SU-DHL-6 (cell line): ENCODE measurements around the gene BOLA2B.
A peak's percentile ranks its signal among the peaks of the same experiment; 100 is the strongest.

Source experiments
- H2AFZ ChIP-seq: fragments of 200-600 bp; sonication (generic); 2 replicates; pipeline ENCODE4 v1.6.1; 2014; ENCODE audit warnings: low read depth, mild to moderate bottlenecking, moderate library complexity, mixed read lengths, antibody characterized with exemption, low read length; ENCODE audit not compliant: severe bottlenecking
- H3F3A ChIP-seq: fragments of 200-600 bp; shearing (Covaris generic); 2 replicates; pipeline ENCODE4 v1.6.0; 2016; ENCODE audit warnings: antibody characterized with exemption, mild to moderate bottlenecking; ENCODE audit not compliant: insufficient read depth
- H3K27ac ChIP-seq: fragments of 200-600 bp; sonication (generic); 2 replicates; pipeline ENCODE4 v1.5.1; 2016; ENCODE audit warnings: low read depth, mild to moderate bottlenecking, low read length, moderate library complexity, mixed read lengths
- H3K27me3 ChIP-seq: fragments of 200-600 bp; sonication (generic), shearing (Covaris generic); 2 replicates; pipeline ENCODE4 v1.6.0; 2014; ENCODE audit warnings: mild to moderate bottlenecking, low read length
- H3K36me3 ChIP-seq: fragments of 200-600 bp; sonication (generic); 2 replicates; pipeline ENCODE4 v1.6.1; 2014; ENCODE audit warnings: mild to moderate bottlenecking, low read length, mixed read lengths
- H3K4me2 ChIP-seq: fragments of 300-600, 200-600 bp; shearing (Covaris generic), sonication (generic); 2 replicates; pipeline ENCODE4 v1.6.0; 2014; ENCODE audit warnings: low read length, low read depth, mild to moderate bottlenecking; ENCODE audit not compliant: poor library complexity, severe bottlenecking
- H3K4me3 ChIP-seq: fragments of 200-600 bp; sonication (generic); 2 replicates; pipeline ENCODE4 v1.5.1; 2014; ENCODE audit warnings: antibody characterized with exemption, low read length, mild to moderate bottlenecking, mixed read lengths; ENCODE audit not compliant: insufficient read depth, poor library complexity, severe bottlenecking
- H3K79me2 ChIP-seq: fragments of 200-600 bp; sonication (generic); 2 replicates; pipeline ENCODE4 v1.6.1; 2014; ENCODE audit warnings: mild to moderate bottlenecking, low read length, moderate library complexity; ENCODE audit not compliant: insufficient read depth
- H3K9ac ChIP-seq: fragments of 200-600 bp; sonication (generic); 2 replicates; pipeline ENCODE4 v1.7.0; 2014; ENCODE audit warnings: mild to moderate bottlenecking, low read length
- H3K9me2 ChIP-seq: fragments of 200-600 bp; sonication (generic); replicated peaks from 2 replicates; pipeline ENCODE4 v1.6.1; 2014; ENCODE audit warnings: low read length; ENCODE audit not compliant: insufficient read depth
- H3K9me3 ChIP-seq: fragments of 200-600 bp; sonication (generic); 2 replicates; pipeline ENCODE4 v1.6.1; 2014; ENCODE audit warnings: low read length, mixed read lengths; ENCODE audit not compliant: insufficient read depth
- H4K20me1 ChIP-seq: fragments of 200-600 bp; sonication (generic); 2 replicates; pipeline ENCODE4 v1.6.1; 2014; ENCODE audit warnings: low read depth, mild to moderate bottlenecking, antibody characterized with exemption, low read length, moderate library complexity, mixed read lengths
- EZH2phosphoT487 ChIP-seq: fragments of 200-600 bp; sonication (generic), shearing (Covaris generic); conservative IDR thresholded peaks from 2 replicates; pipeline ENCODE4 v1.6.1; 2018; ENCODE audit warnings: mild to moderate bottlenecking, antibody characterized with exemption, low read length, moderate library complexity, mixed read lengths
- TF ChIP-seq, protein P1 (sequence below): fragments of 200-600 bp; sonication (generic); IDR thresholded peaks from one replicate; pipeline ENCODE4 v1.5.1; 2017; ENCODE audit warnings: antibody characterized with exemption, mild to moderate bottlenecking, low read length, moderate library complexity; ENCODE audit not compliant: insufficient read depth, poor library complexity, severe bottlenecking

The BOLA2B gene

DNA sequence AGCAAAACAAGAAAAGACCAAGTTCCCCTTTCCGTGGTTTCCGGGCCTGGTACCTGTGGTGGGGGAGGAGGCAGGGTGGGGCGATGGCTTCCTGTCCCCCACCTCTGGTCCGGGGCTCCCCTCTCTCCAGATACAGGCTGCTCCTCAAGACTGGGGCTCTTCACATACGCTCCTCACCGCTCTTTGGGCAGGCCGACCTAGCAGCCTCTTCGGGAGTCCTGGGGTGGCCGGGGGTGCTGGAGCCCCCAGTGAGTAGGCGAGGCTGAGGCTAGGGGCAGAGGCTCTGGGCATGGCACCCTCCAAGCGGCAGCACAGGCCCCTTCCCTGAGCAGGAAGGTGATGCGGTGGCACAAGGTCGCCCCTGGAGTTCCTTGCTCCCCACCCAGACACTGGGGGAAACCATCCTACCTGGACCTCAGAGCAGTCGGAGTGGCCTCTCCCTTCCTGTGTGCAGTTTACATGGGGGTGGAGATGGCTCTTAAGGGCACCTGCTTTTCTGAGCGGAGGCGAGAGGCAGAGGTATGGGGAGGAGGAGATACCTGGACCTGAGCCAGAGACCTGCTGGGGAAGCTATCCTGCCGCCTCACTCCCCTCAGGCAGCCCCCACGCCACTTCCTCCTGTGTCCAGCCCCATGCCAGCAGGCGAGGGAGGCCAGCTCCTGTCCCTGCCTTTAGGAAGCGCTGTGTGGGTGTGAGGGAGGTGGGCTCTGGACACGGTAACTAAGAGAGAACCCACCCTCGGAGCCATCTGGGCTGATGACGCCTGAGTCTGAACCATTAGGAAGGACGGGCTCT is 9.2 kb downstream of the BOLA2B start:
- H2AFZ ChIP-seq = no peak overlapping the region
- peaks cover 16% of the 10 kb centered on the region for H3K36me3 ChIP-seq
- peak overlapping the region; percentile 100 for H3K9ac ChIP-seq
- no peaks in the 10 kb centered on the region for H3K9me2 ChIP-seq
- H3K4me2 ChIP-seq = peak overlapping the region; percentile 97
- H3K4me3 ChIP-seq = peak overlapping the region; percentile 94
- H4K20me1 ChIP-seq = no peaks in the 10 kb centered on the region; the same call in 1 of the 2 replicates
- H3K27ac ChIP-seq = peak overlapping the region; percentile 98
- TF ChIP-seq EZH2phosphoT487 = no peak
- TF ChIP-seq, protein P1, sequence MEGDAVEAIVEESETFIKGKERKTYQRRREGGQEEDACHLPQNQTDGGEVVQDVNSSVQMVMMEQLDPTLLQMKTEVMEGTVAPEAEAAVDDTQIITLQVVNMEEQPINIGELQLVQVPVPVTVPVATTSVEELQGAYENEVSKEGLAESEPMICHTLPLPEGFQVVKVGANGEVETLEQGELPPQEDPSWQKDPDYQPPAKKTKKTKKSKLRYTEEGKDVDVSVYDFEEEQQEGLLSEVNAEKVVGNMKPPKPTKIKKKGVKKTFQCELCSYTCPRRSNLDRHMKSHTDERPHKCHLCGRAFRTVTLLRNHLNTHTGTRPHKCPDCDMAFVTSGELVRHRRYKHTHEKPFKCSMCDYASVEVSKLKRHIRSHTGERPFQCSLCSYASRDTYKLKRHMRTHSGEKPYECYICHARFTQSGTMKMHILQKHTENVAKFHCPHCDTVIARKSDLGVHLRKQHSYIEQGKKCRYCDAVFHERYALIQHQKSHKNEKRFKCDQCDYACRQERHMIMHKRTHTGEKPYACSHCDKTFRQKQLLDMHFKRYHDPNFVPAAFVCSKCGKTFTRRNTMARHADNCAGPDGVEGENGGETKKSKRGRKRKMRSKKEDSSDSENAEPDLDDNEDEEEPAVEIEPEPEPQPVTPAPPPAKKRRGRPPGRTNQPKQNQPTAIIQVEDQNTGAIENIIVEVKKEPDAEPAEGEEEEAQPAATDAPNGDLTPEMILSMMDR = no peak
- no peaks in the 10 kb centered on the region for H3K9me3 ChIP-seq
- peaks cover 15% of the 10 kb centered on the region for H3K79me2 ChIP-seq
- H3K27me3 ChIP-seq = no peaks in the 10 kb centered on the region
- peaks cover 38% of the 10 kb centered on the region for H3F3A ChIP-seq

- Histone ChIP-seq H3K79me2 (peaks cover 15% of the 10 kb centered on the region), H4K20me1 (no peaks in the 10 kb centered on the region; the same call in 1 of the 2 replicates), H3K27ac (peak within 1 kb of the TSS; percentile 98), H3K9ac (peak within 1 kb of the TSS; percentile 100), H3K27me3 (no peaks in the 10 kb centered on the region), H3K9me2 (no peaks in the 10 kb centered on the region), H3F3A (peaks cover 38% of the 10 kb centered on the region), H3K9me3 (no peaks in the 10 kb centered on the region), H3K4me2 (peak within 1 kb of the TSS; percentile 97), H2AFZ (peak within 1 kb of the TSS; percentile 73), H3K36me3 (peaks cover 16% of the 10 kb centered on the region), H3K4me3 (peak within 1 kb of the TSS; percentile 94)
- TF ChIP-seq, protein P1 = no peak
- no peak for TF ChIP-seq EZH2phosphoT487
Measured at GRCh38 chr16:30183233-30184095, 10.0 kb downstream of the BOLA2B start, which contains the start of gene CORO1A. Gene CORO1A (plus strand): TSS chr16:30183602. CDS start chr16:30185210, 1,608 bp downstream.

- H3K27me3 ChIP-seq = no peaks in the 10 kb centered on the region
- H3K36me3 ChIP-seq = peaks cover 6% of the 10 kb centered on the region; the same call in 1 of the 2 replicates
- H3K9me3 ChIP-seq = no peaks in the 10 kb centered on the region
- no peaks in the 10 kb centered on the region for H3K9me2 ChIP-seq
- peaks cover 15% of the 10 kb centered on the region for H3F3A ChIP-seq
- H3K9ac ChIP-seq = no peak overlapping the region
- H2AFZ ChIP-seq = no peak overlapping the region
- no peaks in the 10 kb centered on the region for H4K20me1 ChIP-seq
- TF ChIP-seq, protein P1 = no peak
- TF ChIP-seq EZH2phosphoT487 = no peak
- H3K79me2 ChIP-seq = peaks cover 9% of the 10 kb centered on the region
- H3K27ac ChIP-seq = no peak overlapping the region
- no peak overlapping the region for H3K4me3 ChIP-seq
- no peak overlapping the region for H3K4me2 ChIP-seq
Measured at GRCh38 chr16:30180741-30181140, 12.7 kb downstream of the BOLA2B start.
